HEK293 (cell line): ENCODE results near the gene VWF.

Experiments used
- ZNF10 ChIP-seq: fragments of 450-650 bp; formaldehyde crosslinking; IDR thresholded peaks from 2 replicates; pipeline ENCODE4 v1.5.1; 2017; ENCODE audit warnings: missing biosample characterization, missing genetic modification characterization
- ZSCAN23 ChIP-seq: fragments of 450-650 bp; formaldehyde crosslinking; IDR thresholded peaks from 2 replicates; pipeline ENCODE4 v1.5.1; 2016; ENCODE audit warnings: missing biosample characterization, missing genetic modification characterization
- TF ChIP-seq, protein P1 (sequence below): fragments of 450-650 bp; formaldehyde crosslinking; IDR thresholded peaks from 2 replicates; pipeline ENCODE4 v1.5.1; 2017; ENCODE audit warnings: missing biosample characterization, missing genetic modification characterization
- TF ChIP-seq, protein P2 (sequence below): fragments of 450-650 bp; formaldehyde crosslinking; IDR thresholded peaks from 2 replicates; pipeline ENCODE4 v1.5.1; 2016; ENCODE audit warnings: missing biosample characterization, missing genetic modification characterization

DNA sequence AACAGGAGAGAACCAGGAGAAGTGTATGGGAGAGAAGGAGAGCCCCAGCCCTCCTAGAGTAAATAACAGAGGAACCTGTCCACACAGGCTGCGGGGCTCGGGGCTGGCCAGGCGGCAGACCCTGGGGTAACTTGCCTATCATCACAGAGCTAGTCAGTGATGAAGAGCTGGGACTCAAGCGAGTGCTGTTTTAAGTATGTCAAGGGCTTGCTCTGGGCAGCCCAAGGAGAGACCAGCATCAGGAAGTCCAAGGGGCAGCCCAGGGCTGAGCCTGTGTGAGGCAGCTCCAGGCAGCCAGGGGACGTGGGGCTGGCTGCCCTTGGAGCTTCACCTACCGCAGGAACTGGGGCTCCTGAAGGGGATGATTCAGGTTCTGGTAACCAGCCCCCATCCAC is 10.0 kb downstream of the VWF start:
- TF ChIP-seq ZNF10 (no peak), ZSCAN23 (tag by site-specific recombination) (no peak)
- TF ChIP-seq, protein P1, sequence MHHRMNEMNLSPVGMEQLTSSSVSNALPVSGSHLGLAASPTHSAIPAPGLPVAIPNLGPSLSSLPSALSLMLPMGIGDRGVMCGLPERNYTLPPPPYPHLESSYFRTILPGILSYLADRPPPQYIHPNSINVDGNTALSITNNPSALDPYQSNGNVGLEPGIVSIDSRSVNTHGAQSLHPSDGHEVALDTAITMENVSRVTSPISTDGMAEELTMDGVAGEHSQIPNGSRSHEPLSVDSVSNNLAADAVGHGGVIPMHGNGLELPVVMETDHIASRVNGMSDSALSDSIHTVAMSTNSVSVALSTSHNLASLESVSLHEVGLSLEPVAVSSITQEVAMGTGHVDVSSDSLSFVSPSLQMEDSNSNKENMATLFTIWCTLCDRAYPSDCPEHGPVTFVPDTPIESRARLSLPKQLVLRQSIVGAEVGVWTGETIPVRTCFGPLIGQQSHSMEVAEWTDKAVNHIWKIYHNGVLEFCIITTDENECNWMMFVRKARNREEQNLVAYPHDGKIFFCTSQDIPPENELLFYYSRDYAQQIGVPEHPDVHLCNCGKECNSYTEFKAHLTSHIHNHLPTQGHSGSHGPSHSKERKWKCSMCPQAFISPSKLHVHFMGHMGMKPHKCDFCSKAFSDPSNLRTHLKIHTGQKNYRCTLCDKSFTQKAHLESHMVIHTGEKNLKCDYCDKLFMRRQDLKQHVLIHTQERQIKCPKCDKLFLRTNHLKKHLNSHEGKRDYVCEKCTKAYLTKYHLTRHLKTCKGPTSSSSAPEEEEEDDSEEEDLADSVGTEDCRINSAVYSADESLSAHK (tag by site-specific recombination): no peak
- TF ChIP-seq, protein P2, sequence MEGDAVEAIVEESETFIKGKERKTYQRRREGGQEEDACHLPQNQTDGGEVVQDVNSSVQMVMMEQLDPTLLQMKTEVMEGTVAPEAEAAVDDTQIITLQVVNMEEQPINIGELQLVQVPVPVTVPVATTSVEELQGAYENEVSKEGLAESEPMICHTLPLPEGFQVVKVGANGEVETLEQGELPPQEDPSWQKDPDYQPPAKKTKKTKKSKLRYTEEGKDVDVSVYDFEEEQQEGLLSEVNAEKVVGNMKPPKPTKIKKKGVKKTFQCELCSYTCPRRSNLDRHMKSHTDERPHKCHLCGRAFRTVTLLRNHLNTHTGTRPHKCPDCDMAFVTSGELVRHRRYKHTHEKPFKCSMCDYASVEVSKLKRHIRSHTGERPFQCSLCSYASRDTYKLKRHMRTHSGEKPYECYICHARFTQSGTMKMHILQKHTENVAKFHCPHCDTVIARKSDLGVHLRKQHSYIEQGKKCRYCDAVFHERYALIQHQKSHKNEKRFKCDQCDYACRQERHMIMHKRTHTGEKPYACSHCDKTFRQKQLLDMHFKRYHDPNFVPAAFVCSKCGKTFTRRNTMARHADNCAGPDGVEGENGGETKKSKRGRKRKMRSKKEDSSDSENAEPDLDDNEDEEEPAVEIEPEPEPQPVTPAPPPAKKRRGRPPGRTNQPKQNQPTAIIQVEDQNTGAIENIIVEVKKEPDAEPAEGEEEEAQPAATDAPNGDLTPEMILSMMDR (tag by site-specific recombination): no peak
